Liver (tissue), 3 donors: ENCODE measurements around the gene UBR4.

Source experiments
- EGR1 ChIP-seq, 2 donors: IDR thresholded peaks; 2 replicates each; pipeline ENCODE4 v1.6.1; 2016 to 2018; ENCODE audit warnings: antibody characterized with exemption in 2 of 2, low read depth in 2 of 2
- FOXA1 ChIP-seq: IDR thresholded peaks from 2 replicates; pipeline ENCODE4 v1.6.1; 2016; ENCODE audit warnings: antibody characterized with exemption
- GABPA ChIP-seq, 2 donors: IDR thresholded peaks in 1 of 2; conservative IDR thresholded peaks in 1 of 2; 2 replicates each; pipeline ENCODE4 v1.6.1; 2016; ENCODE audit warnings: antibody characterized with exemption in 2 of 2, mild to moderate bottlenecking in 1 of 2, moderate library complexity in 1 of 2
- NR2F2 ChIP-seq: IDR thresholded peaks from 2 replicates; pipeline ENCODE4 v1.6.1; 2016; ENCODE audit warnings: antibody characterized with exemption
- RAD21 ChIP-seq, 2 donors: IDR thresholded peaks; 2 replicates each; pipeline ENCODE4 v1.6.1; 2016; ENCODE audit warnings: antibody characterized with exemption in 2 of 2, mild to moderate bottlenecking in 2 of 2
- RXRA ChIP-seq, 2 donors: IDR thresholded peaks; 2 replicates each; pipeline ENCODE4 v1.6.1; 2017 to 2018; ENCODE audit warnings: antibody characterized with exemption in 2 of 2, mild to moderate bottlenecking in 1 of 2
- YY1 ChIP-seq: IDR thresholded peaks from 2 replicates; pipeline ENCODE4 v1.6.1; 2016; ENCODE audit warnings: antibody characterized with exemption, mild to moderate bottlenecking
- TF ChIP-seq, protein P1 (sequence below): fragments of 150-350 bp; IDR thresholded peaks from 2 replicates; pipeline ENCODE4 v1.5.1; 2017; ENCODE audit warnings: improper control_type of control experiment, low read depth, low read length; ENCODE audit not compliant: missing input control
- TF ChIP-seq, protein P2 (sequence below): IDR thresholded peaks from 2 replicates; pipeline ENCODE4 v1.6.1; 2016; ENCODE audit warnings: antibody characterized with exemption
- TF ChIP-seq, protein P3 (sequence below): IDR thresholded peaks from 2 replicates; pipeline ENCODE4 v1.6.1; 2016; ENCODE audit warnings: antibody characterized with exemption
- TF ChIP-seq, protein P4 (sequence below): IDR thresholded peaks from 2 replicates; pipeline ENCODE4 v1.6.1; 2016; ENCODE audit warnings: antibody characterized with exemption
- donor health status: healthy.
- donor health status: healthy.

DNA sequence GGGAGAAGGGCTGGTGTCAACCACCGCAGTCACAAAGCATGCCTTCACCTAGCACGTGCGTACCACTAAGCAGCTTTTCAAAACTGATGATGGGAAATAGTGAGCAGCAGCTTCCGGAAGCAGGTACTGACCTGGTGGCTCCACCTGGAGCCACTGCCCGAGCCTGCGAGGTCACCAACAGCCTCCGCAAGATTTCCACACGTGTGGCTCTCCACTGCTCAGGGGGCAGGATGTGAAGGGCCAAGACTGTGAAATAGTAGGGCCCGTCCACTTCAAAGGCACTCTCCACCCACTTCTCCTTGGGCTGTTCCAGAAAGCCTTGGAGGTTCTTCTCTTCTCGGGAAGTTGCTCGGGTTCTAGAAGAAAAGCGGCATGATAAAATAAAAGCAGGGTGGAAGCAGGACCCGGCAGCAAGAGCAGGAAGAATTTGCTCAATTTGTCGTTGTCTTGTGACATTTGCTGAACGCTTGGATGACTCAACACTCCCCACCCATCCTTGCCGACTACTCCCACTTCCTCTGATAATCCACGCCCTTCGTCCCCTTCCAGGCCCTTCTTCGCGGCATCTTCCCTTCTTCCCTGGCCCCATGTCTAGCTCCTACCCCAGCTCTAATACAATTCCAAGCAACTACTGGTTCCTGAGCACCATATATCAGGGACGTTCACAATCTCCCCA lies 128.7 kb downstream of the UBR4 start:
- TF ChIP-seq, protein P1, sequence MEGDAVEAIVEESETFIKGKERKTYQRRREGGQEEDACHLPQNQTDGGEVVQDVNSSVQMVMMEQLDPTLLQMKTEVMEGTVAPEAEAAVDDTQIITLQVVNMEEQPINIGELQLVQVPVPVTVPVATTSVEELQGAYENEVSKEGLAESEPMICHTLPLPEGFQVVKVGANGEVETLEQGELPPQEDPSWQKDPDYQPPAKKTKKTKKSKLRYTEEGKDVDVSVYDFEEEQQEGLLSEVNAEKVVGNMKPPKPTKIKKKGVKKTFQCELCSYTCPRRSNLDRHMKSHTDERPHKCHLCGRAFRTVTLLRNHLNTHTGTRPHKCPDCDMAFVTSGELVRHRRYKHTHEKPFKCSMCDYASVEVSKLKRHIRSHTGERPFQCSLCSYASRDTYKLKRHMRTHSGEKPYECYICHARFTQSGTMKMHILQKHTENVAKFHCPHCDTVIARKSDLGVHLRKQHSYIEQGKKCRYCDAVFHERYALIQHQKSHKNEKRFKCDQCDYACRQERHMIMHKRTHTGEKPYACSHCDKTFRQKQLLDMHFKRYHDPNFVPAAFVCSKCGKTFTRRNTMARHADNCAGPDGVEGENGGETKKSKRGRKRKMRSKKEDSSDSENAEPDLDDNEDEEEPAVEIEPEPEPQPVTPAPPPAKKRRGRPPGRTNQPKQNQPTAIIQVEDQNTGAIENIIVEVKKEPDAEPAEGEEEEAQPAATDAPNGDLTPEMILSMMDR = no peak
- TF ChIP-seq YY1 = no peak
- no peak for TF ChIP-seq RAD21 (IDR thresholded peaks at IDR 0.05)
- TF ChIP-seq, protein P2, sequence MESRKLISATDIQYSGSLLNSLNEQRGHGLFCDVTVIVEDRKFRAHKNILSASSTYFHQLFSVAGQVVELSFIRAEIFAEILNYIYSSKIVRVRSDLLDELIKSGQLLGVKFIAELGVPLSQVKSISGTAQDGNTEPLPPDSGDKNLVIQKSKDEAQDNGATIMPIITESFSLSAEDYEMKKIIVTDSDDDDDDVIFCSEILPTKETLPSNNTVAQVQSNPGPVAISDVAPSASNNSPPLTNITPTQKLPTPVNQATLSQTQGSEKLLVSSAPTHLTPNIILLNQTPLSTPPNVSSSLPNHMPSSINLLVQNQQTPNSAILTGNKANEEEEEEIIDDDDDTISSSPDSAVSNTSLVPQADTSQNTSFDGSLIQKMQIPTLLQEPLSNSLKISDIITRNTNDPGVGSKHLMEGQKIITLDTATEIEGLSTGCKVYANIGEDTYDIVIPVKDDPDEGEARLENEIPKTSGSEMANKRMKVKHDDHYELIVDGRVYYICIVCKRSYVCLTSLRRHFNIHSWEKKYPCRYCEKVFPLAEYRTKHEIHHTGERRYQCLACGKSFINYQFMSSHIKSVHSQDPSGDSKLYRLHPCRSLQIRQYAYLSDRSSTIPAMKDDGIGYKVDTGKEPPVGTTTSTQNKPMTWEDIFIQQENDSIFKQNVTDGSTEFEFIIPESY = no peak
- TF ChIP-seq, protein P3, sequence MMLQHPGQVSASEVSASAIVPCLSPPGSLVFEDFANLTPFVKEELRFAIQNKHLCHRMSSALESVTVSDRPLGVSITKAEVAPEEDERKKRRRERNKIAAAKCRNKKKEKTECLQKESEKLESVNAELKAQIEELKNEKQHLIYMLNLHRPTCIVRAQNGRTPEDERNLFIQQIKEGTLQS = no peak
- TF ChIP-seq, protein P4, sequence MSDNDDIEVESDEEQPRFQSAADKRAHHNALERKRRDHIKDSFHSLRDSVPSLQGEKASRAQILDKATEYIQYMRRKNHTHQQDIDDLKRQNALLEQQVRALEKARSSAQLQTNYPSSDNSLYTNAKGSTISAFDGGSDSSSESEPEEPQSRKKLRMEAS = no peak
- TF ChIP-seq RXRA (IDR thresholded peaks at IDR 0.05) = no peak
- no peak for TF ChIP-seq EGR1 (IDR thresholded peaks at IDR 0.05; ENCODE audit: low read depth in 2 of 2)
- TF ChIP-seq FOXA1 = no peak
- no peak for TF ChIP-seq GABPA (IDR thresholded peaks at IDR 0.05 in 1 of 2, conservative IDR thresholded peaks at IDR 0.05 in 1 of 2)
- TF ChIP-seq NR2F2 = no peak
